HG03571 (cell line): ENCODE data around the gene OR51B4.
"Not testable (repeated sequence)": the region's sequence is repeated elsewhere in the genome, so short reads cannot be mapped to it uniquely, and the experiment has no call there.

Source experiments
- ATAC-seq: cut with Tn5 transposase; IDR thresholded peaks from one replicate; pipeline ENCODE4 v1.9.1; 2021; ENCODE audit not compliant: unreplicated experiment

The OR51B4 gene, protein sequence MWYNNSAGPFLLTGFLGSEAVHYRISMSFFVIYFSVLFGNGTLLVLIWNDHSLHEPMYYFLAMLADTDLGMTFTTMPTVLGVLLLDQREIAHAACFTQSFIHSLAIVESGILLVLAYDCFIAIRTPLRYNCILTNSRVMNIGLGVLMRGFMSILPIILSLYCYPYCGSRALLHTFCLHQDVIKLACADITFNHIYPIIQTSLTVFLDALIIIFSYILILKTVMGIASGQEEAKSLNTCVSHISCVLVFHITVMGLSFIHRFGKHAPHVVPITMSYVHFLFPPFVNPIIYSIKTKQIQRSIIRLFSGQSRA

GRCh38 chr11:5301846-5302245 is at the start of gene OR51B4:
Gene OR51B4 (minus strand): TSS chr11:5301946. CDS start chr11:5301946, 0 bp downstream.
- no peak for ATAC-seq

- ATAC-seq: no peak
These were observed 49.5 kb upstream of the OR51B4 start, which contains the start of gene OR51B6 for GRCh38 chr11:5351208-5351607. Gene OR51B6 (plus strand): TSS chr11:5351508. CDS start chr11:5351508, 0 bp downstream.

GRCh38 chr11:5349550-5349949 is 47.8 kb upstream of the OR51B4 start:
- ATAC-seq: no peak

- ATAC-seq: no peak
These were observed 46.9 kb upstream of the OR51B4 start for GRCh38 chr11:5348551-5349194.

DNA sequence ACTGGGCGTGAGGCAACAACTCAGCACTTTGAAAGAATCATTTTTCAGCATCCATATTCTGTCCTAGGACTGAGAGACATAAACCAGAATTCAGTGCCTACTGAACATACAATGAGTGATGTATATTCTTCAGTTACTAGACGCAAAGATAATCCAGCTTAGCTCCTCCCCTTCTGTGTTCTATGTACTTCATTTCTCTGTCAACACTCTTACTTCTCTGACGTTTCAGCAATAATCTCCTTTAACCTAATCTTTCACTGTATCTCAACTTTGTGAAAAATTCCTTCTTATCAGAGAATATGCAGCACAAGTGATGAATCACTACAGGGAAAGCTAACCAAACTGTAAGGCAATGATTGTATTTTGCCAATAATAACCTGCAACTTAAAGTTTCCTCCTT is 44.1 kb upstream of the OR51B4 start:
- ATAC-seq: no peak

DNA sequence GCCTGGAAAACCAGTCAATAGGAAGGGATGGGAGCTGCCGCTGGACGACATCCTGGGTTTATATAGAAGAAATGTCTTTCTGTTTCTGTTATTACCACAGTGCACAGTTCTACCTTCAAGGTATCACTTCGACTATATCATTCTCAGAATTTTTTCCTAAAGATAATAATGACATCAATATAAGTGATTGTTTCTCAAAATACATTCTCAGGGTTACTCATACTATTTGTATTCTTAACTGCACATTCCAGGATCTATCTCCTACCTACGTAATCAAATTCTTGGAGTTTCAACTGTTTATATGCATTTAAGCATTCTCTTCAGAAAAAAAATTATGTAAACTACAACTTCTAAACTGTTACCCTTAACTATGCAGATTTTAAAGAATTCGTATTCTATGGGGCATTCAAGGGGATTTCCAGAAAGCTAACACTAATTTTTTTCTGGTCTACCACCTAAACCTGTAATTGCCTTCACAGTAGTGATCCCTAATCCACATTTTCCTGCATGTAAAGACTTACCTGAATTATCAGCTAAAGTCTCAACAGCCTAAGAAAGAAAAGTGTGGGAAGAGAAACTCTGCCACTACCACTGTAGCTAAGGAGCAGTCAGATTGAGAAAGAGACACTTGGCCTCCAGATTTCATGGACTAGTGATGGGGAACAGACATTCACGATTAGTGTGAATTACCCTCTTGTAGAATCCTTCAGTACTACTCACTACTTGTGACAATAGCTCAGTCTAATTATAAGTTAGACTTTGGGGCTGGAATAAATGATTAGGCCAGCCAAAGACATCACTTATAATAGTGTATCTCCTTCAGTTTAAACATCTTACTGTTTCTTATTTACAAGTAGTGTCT is 42.0 kb upstream of the OR51B4 start, which contains the start of gene OR51B5:
OR51B5 (minus strand) TSS at position 51 of the 862 bp plus-strand sequence; CDS start at position 51, 0 bp downstream.
- no peak for ATAC-seq

DNA sequence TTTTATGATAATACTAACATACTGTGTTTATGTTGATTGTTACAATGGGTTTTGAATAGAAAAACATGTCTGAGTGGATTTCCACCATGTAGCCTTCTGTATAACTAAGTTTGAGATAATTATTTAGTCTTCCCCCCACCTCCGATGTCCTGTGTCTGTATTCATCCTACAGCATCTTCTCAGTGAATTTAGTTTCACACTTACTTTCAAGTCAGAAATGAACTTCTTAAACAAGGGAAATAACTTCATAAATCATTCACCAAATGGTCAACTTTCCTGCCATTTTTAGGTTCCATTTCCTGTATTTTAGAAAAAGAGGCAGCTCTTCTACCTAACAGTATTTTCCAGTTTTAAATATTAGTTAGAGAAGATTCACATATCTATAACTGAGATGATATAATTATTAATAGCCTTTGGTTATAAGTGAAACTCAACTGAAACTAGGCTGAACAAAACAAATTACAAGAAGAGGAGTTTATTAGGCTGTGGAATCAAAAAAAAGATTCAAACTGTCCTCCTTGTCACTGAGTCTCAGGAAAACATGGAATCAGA is 38.1 kb upstream of the OR51B4 start:
- ATAC-seq: peak; percentile 81

- ATAC-seq: not testable (repeated sequence)
These were observed 35.5 kb upstream of the OR51B4 start for GRCh38 chr11:5337253-5337652.

GRCh38 chr11:5336331-5336730 is 34.6 kb upstream of the OR51B4 start:
- no peak for ATAC-seq

GRCh38 chr11:5335170-5335569 is 33.4 kb upstream of the OR51B4 start:
- ATAC-seq: no peak

DNA sequence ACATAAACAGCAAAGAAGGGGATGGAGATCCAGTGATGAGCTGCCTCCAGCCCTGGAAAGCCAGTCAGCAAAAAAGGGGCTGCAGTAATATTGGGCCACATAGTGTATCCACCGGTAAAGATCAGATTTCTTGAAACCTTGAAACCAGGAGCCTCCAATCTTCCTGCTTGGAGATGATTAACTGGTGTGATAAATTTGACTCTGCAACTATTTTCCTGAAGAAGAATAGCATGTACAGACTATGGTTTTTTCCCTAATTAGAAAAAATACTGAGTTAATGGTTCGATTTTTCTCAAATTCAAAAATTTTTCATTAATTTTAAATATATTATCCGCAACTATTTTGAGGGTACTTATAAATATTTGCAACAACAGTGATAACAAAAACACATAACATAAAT is 22.5 kb upstream of the OR51B4 start, which contains the start of gene OR51B2:
OR51B2 (minus strand) TSS at position 101 of the 400 bp plus-strand sequence; CDS start at position 101, 0 bp downstream.
- ATAC-seq: no peak

GRCh38 chr11:5317292-5317691 is 15.5 kb upstream of the OR51B4 start:
- ATAC-seq: no peak

DNA sequence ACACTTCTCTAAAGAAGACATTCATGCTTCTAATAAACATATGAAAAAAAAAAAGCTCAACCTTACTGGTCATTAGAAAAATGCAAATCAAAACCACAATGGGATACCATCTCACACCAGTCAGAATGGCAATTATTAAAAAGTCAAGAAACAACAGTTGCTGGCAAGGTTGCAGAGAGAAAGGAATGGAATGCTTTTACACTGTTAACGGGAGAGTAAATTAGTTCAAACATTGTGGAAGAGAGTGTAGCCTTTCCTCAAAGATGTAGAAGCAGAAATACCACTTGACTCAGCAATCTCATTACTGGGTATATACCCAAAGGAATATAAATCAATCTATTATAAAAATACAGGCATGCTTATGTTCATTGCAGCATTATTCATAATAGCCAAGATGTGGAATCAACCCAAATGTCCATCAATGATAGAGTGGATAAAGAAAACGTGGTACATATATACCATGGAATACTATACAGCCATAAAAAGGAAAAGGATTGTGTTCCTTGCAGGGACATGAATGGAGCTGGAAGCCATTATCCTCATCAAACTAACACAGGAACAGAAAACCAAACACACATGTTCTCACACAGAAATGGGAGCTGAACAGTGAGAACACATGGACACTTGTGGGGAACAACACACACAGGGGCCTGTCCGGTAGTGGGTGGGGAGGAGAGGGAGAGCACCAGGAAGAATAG is 11.7 kb upstream of the OR51B4 start:
- not testable (repeated sequence) for ATAC-seq

- no peak for ATAC-seq
These were observed 8.7 kb upstream of the OR51B4 start for GRCh38 chr11:5310423-5310822.

DNA sequence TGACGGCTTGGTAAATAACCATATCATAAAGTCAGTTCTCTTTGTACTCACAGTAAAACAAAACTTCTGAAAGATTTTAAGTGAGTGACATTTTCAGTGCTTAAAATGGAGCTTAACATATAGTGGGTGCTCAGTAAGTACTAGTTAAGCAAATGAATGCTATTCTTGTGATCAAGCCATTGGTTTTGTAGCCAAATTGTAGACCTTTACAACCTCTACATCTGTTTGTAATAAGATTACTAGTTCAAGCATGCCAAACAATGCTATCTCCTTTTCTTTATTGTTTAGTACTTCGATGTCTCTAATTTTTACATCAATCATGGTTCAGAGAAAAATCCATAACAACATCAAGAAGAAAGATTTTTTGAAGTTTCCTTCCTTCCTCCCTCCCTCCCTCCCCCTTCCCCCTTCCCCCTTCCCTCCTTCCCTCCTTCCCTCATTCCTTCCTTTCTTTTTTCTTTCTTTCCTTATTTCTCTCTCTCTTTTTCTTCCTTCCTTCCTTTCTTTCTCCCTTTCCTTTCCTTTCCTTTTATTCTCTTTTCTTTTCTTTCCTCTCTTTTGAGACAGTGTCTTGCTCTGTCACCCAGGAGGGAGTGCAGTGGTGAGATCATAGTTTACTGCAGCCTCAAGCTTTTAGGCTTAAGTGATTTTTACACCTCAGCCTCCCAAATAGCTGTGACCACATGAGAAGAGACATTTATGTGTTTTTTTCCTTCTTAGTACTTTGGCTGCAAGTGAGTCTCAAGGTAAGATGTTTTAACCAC is 5.7 kb upstream of the OR51B4 start:
- ATAC-seq: no peak

- no peak for ATAC-seq
These were observed 2.3 kb upstream of the OR51B4 start for GRCh38 chr11:5304046-5304445.

- no peak for ATAC-seq
These were observed 1.9 kb upstream of the OR51B4 start for GRCh38 chr11:5303626-5304025.

DNA sequence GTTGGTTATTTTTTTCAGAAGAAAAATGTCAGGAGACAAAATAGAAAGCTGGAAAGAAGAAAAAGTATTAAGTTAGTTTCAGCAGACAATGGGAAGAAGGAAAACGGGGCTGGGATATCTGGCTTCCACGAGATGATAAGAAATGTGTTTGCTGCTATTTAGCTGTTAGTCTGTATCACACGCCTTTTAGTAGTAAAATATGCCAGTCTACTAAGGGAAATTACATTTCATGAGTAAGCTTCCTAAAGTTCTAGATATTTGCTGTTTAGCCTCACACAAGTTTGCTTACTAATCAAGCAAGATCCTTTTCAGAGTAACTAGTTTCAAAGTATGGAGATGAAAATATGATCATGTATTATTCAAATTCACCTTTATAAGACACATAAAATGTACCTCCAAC is 1.5 kb downstream of the OR51B4 start:
- ATAC-seq: no peak

- ATAC-seq: no peak
These were observed 3.3 kb downstream of the OR51B4 start for GRCh38 chr11:5298451-5298850.
